ENCODE results near the gene AP2A2. TPM values are rescaled to one million over a fixed set of nuclear protein-coding genes. Genes with fewer than 3 reads are reported as not detected.

Gene AP2A2
- total RNA-seq, 4 donors from 2014 or later, result 21.2 to 26.1 (median 25.7) TPM

GRCh38 chr11:984546-984945 lies 58.9 kb downstream of the AP2A2 start:
- no peak overlapping the region for H3K4me3 ChIP-seq
- intact Hi-C loops (cut with DNase I; ENCODE audit: low total_unique reads) (no loop called here), in situ Hi-C loops (cut with MboI; ENCODE audit: low sequenced_read_pairs in 4 of 4) (no loop called here)
- peaks cover 0 to 4% of the 10 kb centered on the region in 2 donors for H3K4me1 ChIP-seq
- no peak for ATAC-seq
- no peak for DNase-seq
- TF ChIP-seq, protein P1, sequence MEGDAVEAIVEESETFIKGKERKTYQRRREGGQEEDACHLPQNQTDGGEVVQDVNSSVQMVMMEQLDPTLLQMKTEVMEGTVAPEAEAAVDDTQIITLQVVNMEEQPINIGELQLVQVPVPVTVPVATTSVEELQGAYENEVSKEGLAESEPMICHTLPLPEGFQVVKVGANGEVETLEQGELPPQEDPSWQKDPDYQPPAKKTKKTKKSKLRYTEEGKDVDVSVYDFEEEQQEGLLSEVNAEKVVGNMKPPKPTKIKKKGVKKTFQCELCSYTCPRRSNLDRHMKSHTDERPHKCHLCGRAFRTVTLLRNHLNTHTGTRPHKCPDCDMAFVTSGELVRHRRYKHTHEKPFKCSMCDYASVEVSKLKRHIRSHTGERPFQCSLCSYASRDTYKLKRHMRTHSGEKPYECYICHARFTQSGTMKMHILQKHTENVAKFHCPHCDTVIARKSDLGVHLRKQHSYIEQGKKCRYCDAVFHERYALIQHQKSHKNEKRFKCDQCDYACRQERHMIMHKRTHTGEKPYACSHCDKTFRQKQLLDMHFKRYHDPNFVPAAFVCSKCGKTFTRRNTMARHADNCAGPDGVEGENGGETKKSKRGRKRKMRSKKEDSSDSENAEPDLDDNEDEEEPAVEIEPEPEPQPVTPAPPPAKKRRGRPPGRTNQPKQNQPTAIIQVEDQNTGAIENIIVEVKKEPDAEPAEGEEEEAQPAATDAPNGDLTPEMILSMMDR (IDR thresholded peaks at IDR 0.05 in 4 of 5, conservative IDR thresholded peaks at IDR 0.05 in 1 of 5), result no peak
- H3K36me3 ChIP-seq, result peaks cover 3 to 72% of the 10 kb centered on the region in 2 donors
- no peaks in the 10 kb centered on the region for H3K9me3 ChIP-seq
- H3K27me3 ChIP-seq, result no peaks in the 10 kb centered on the region
- H3K27ac ChIP-seq, result no peak overlapping the region

DNA sequence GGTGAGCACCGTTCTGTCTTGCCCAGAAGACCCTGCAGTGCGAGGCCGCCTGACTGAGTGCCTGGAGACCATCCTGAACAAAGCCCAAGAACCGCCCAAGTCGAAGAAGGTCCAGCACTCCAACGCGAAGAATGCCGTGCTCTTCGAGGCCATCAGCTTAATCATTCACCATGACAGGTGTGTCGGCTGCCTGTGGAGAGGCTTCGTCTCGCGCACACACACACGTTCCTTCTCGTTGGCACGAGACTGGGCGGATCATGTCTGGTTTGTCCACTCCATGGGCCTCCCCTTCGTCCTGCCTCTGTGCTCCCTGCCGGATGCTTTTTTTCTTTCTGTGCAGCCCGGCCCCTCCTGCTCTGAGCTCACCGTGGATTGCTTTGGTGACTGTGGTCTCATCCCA lies 59.7 kb downstream of the AP2A2 start:
- DNase-seq (no peak), ATAC-seq (no peak)
- H3K4me3 ChIP-seq, result no peak overlapping the region
- H3K27me3 ChIP-seq, result no peaks in the 10 kb centered on the region
- H3K27ac ChIP-seq, result no peak overlapping the region
- no peaks in the 10 kb centered on the region for H3K9me3 ChIP-seq
- H3K4me1 ChIP-seq, result no peaks in the 10 kb centered on the region
- peaks cover 3 to 78% of the 10 kb centered on the region in 2 donors for H3K36me3 ChIP-seq
- intact Hi-C loops (cut with DNase I; ENCODE audit: low total_unique reads) (no loop called here), in situ Hi-C loops (cut with MboI; ENCODE audit: low sequenced_read_pairs in 4 of 4) (no loop called here)
- no peak for TF ChIP-seq POLR2A (IDR thresholded peaks at IDR 0.05)
- TF ChIP-seq, protein P1 (IDR thresholded peaks at IDR 0.05 in 4 of 5, conservative IDR thresholded peaks at IDR 0.05 in 1 of 5), result no peak

DNA sequence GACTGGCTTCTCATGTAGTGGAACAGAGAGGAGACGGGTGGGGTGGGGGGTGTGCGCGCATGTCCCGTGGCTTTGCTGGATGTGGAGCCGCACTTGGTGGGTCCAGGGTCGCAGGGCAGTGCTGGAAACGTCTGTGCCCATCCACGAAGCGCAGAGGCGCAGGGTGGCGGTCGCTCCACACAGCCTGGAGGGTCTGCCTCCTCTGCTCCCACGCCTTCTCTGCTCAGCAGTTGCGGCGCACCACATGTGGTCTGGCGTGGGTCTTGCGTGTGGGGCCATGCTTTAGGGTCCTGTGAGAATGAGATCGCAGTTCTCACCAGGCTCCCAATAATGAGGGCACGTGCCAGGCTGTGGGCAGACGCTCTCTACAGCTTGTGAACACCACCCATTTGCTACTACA lies 60.2 kb downstream of the AP2A2 start:
- Histone ChIP-seq H3K36me3 (peaks cover 3 to 78% of the 10 kb centered on the region in 2 donors), H3K4me1 (no peaks in the 10 kb centered on the region), H3K27me3 (no peaks in the 10 kb centered on the region), H3K27ac (no peak overlapping the region), H3K4me3 (no peak overlapping the region), H3K9me3 (no peaks in the 10 kb centered on the region)
- ATAC-seq, result no peak
- intact Hi-C loops (cut with DNase I; ENCODE audit: low total_unique reads) (no loop called here), in situ Hi-C loops (cut with MboI; ENCODE audit: low sequenced_read_pairs in 4 of 4) (no loop called here)
- DNase-seq, result no peak
- TF ChIP-seq POLR2A (IDR thresholded peaks at IDR 0.05), result no peak
- TF ChIP-seq, protein P1 (IDR thresholded peaks at IDR 0.05 in 4 of 5, conservative IDR thresholded peaks at IDR 0.05 in 1 of 5), result no peak

DNA sequence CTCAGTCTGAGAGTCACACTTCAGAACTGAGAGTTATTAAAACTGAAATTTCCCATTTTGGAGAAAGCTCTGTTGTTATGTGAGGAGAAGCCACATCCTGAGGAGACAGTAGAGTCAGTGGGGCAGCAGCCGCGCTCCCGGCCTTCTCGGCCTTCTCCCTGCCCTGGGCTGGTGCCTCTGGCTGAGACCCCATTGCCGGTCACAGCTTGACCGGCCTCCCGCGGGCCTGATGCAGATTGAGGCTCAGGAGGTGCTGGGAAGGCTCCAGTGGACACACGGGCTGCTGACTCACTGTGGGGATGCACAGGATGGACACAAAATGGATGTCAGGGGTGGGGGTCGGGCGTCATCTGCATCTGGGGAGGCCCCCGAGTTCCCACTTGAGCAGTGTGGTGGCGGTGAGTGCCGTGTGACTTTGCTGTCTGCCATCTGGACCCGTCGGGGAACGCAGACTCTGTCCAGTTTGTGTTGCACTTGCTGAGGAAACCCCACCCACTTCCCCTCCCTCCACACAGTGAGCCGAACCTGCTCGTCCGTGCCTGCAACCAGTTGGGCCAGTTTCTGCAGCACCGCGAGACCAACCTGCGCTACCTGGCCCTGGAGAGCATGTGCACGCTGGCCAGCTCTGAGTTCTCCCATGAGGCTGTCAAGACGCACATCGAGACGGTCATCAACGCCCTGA lies 60.7 kb downstream of the AP2A2 start:
- Histone ChIP-seq H3K4me1 (no peaks in the 10 kb centered on the region), H3K9me3 (no peaks in the 10 kb centered on the region), H3K4me3 (no peak overlapping the region), H3K36me3 (peaks cover 3 to 74% of the 10 kb centered on the region in 2 donors), H3K27ac (no peak overlapping the region), H3K27me3 (no peaks in the 10 kb centered on the region)
- ATAC-seq (no peak), DNase-seq (no peak)
- in situ Hi-C loops (cut with MboI; ENCODE audit: low sequenced_read_pairs in 4 of 4), result no loop called here
- intact Hi-C loops (cut with DNase I; ENCODE audit: low total_unique reads), result no loop called here
- TF ChIP-seq, protein P1 (IDR thresholded peaks at IDR 0.05 in 4 of 5, conservative IDR thresholded peaks at IDR 0.05 in 1 of 5), result no peak
- TF ChIP-seq POLR2A (IDR thresholded peaks at IDR 0.05), result no peak

GRCh38 chr11:986952-987305 lies 61.3 kb downstream of the AP2A2 start:
- Histone ChIP-seq H3K27me3 (no peaks in the 10 kb centered on the region), H3K27ac (no peak overlapping the region), H3K36me3 (peaks cover 3 to 69% of the 10 kb centered on the region in 2 donors), H3K4me1 (no peaks in the 10 kb centered on the region), H3K9me3 (no peaks in the 10 kb centered on the region), H3K4me3 (no peak overlapping the region)
- intact Hi-C loops (cut with DNase I; ENCODE audit: low total_unique reads) (no loop called here), in situ Hi-C loops (cut with MboI; ENCODE audit: low sequenced_read_pairs in 4 of 4) (no loop called here)
- ATAC-seq, result no peak
- no peak for DNase-seq
- no peak for TF ChIP-seq POLR2A (IDR thresholded peaks at IDR 0.05)
- TF ChIP-seq, protein P1 (IDR thresholded peaks at IDR 0.05 in 4 of 5, conservative IDR thresholded peaks at IDR 0.05 in 1 of 5), result no peak
